HG02798 (cell line): ENCODE results near the gene F12.
"Not testable (repeated sequence)": the region's sequence is repeated elsewhere in the genome, so short reads cannot be mapped to it uniquely, and the experiment has no call there.

Source experiments
- ATAC-seq: cut with Tn5 transposase; IDR thresholded peaks from one replicate; pipeline ENCODE4 v1.9.1; 2021; ENCODE audit warnings: mild to moderate bottlenecking; ENCODE audit not compliant: unreplicated experiment, poor library complexity

The F12 gene

GRCh38 chr5:177390363-177391300 lies 18.7 kb downstream of the F12 start:
- peak; percentile 51 for ATAC-seq

- ATAC-seq, result peak; percentile 55
Observed at GRCh38 chr5:177389241-177390169, 19.9 kb downstream of the F12 start.

- ATAC-seq, result no peak
Observed at GRCh38 chr5:177388521-177389052, 20.8 kb downstream of the F12 start.

DNA sequence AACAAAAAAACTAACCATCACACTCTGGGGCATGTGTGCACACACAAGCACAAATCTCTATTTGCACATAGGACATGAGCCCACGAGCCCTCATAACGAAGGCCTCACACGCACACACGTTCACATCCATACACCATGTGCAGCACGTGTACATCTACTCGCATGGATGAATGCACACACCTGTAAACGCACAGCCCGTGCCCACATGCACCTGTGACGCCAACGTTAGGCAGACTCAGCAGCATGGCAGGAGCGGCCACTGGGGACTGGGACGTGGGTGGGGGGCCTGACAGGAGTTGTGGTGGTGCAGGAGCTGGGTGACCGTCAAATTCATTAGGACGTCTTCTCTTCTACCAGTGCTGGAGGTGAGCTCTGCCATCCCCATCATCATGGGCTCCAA lies 22.0 kb downstream of the F12 start:
- ATAC-seq, result no peak

DNA sequence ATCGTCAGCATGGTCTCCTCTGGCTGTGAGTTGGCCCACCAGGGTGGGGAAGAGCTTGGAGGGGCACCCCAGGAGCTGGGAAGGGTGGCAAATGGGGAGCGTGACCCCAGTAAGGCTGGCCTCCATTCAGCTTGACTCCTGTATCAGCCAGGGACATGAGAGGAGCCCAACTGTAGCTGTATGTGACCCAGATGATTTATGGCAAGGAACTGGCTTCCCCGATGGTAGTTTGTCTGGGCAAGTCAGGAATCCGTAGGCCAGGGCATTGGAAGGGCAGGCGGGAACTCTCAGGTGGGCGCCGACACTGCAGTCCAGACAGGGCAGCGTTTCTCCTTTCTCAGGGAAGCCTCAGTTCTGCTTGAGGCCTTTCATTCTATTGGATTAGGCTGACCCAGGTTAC lies 22.8 kb downstream of the F12 start:
- no peak for ATAC-seq

DNA sequence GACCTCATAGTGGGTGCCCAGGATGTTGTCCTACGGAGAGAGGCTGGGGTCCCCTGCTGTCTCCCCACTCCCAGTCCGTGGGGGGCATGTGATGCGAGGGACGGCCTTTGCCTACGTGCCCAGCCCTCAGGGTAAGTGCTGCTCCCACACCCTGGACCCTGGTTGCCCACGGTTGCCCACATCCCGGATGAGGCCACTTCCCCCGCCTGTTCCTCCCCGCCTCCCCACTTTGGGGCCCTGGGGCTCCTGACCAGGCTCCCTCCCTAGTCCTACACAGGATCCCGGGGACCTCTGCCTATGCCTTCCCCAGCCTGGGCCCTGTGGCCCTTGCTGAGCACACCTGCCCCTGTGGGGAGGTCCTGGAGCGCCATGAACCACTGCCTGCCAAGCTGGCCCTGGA lies 23.6 kb downstream of the F12 start:
- ATAC-seq, result no peak

DNA sequence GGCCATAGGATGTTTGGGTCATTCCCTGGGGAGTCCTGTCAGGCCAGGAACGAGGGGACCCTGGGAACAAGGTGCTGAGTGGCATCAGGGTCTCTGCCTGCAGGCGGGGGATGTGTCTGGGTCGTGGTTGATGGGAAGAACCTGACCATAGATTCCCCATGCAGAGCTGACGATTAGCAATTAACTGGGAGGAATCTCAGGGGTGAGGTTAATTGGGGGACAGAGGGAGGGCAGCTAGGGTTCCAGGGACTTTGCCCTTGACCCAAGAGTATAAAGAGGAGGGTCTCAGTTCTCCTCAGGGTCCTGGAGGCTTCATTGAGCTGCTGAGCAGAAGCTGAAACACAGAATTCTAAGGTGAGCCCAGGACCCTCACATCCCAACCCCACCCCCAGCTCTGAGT lies 25.2 kb downstream of the F12 start, which contains the start of gene SLC34A1:
TSS of gene SLC34A1 (plus strand) at position 301 of the 400 bp plus-strand sequence. CDS start 1,308 bp downstream, outside the sequence.
- ATAC-seq, result no peak

DNA sequence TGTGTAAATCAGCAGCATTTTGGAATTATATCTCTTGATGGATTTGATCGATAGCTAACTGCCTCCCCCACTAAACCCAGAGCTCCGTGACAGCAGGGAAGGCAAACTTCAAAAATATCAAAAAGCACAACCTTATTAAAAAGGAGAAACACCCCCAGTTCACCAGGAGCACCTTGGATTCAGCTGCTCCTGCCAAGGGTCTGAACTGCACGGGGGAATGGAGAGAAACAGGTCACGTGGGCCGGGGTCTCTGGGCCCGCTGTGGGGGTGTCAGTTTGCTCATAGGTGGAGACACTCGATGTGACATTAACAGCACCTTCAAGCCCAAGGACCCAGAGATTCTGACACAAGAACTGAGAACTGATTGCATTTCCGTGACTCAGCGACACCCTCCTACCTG lies 26.2 kb downstream of the F12 start:
- ATAC-seq, result no peak

DNA sequence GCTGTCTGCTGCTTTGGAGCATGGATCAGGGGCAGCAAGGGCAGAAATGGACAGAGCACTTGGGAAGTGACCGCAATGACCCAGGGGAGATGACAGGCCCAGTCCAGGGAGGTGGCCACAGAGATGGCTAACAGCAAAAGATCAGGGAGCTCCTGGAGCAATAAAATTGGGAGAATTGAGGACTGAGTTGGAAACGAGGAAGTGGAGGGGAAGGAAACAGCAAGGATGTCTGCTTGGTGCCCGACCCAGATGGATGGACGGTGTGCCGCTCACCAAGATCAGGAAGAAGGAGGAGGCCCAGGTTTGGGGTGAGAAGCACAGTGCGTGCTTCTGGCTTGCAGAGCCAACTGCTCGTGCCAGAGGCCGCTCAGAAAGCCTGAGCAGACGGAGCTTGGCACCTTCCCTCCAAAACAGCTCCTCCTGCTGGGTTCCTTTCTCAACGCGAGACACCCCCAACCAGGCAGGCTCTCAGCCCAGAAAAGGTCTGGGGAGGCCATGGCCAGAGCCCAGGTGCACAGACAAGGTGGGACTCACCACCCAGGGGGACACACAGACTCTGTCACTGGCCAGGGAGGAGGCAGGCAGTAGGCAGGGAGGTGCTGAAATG lies 26.8 kb downstream of the F12 start:
- no peak for ATAC-seq

DNA sequence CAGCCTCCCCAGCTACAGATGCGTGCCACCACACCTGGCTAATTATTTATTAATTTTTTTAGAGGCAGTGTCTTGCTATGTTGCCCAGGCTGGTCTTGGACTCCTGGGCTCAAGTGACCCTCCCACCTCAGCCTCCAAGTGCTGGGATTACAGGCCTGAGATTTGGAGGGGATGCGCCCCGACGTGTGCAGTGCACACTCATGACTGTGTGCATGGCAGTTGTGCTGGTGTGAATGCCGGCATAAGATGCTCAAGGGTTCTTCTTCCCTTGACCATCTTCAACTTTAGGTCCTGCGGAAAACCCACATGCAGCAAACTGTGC lies 28.6 kb downstream of the F12 start:
- ATAC-seq, result no peak

DNA sequence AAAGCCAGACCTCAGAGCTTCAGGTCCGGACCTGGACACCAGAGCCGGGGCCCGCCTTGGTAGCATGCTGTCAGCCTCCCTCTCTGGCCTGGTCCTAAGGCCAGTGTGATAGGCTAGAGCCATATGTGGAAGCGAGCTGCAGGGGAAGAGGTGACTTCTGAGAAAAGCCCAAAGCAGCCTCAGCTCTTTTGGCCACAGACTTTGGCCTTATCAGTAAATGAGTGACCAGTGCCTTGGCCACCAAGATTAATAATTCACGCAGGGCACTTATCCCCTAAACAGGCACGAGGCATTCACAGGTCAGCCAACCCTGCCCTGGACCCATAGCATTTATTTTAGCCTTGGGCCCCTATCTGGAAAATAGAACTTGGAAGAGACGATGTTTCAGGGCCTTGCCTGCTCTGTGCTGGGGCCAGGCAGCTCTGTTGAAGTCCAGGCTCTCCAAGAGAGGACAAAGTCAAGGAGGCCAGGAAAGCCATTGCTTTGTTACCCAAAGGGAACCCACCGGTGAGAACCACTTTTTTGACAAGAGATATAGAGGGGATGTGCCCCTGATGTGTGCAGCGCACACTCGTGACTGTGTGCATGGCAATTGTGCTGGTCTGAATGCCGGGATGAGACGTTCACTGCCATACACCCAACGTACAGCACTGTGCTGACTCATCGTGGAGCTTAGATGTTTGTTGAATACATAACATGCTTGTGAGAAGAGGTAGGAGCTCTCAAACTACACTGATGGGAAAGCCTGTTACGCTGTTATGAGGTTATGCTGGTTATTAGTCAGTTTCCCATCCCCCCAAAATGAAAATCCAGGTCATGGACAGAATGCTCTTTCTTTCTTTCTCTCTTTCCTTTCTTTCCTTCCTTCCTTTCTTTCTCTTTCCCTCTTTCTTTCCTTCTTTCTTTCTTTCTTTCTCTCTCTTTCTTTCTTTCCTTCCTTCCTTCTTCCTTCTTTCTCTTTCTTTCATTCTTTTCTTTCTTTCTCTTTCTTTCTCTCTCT lies 30.2 kb downstream of the F12 start:
- ATAC-seq, result peak; percentile 54

DNA sequence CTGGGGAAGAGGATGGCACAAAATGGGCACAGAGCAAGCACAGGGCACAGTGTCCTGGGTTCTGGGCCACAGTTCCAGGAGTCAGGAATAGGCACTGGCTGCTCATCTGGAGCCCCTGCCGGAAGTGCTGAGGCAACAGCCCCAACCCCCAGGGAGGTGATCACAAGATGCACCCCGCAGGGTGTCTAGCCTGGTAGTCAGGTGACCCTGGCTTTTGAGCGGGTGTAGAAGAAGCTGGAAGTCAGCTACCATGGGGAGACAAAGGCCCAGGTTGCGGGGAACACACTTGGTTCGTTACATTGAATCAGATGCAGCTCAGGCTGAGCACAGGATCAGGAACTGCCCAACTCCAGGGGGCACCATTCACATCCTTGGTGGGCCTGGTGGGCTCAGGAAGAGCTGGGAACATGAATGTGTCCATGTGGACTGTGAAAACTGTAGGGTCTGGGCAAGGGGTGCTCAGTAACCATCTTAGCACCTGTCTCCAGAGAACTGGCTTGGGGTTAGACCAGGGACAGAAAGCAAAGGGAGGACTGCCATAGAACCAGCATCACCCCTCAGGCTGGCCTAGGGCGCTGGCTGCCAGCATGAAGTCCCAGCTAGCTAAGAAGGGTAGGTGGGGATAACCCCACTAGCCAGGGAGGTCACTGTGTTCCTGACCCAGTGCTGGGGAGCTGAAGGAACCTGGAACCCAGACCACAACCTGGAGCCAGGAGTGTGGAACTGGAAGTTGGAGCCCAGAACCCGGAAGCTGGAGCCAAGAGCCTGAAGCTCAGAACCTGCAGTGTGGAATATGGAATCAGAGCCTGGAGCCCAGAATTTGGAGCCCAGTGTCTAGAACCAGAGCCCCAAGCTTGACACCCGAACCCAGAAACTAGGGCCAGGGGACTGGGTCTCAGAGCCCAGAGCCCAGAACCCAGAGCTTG lies 31.2 kb downstream of the F12 start:
- no peak for ATAC-seq

GRCh38 chr5:177376107-177376506 lies 33.3 kb downstream of the F12 start:
- no peak for ATAC-seq

GRCh38 chr5:177375516-177375915 lies 33.8 kb downstream of the F12 start:
- ATAC-seq, result not testable (repeated sequence)

DNA sequence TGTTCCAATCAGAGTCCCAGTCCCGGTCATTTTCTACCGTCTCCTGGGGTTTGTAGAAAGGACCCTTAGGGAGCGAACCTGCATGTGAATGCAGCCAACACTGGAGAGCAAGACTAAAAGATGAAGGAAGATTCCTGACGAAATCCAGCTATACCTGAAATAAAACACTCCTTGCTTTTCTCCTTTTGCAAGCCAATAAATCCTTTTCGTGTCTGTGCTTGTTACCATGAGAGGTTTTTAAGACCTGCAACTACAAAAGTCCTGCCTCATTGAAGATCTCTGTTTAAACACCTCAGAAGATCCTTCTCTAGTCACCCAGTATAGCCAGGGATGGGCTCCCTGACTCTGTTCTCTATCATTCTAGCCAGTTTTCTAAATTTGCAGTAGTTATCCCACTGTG lies 35.2 kb downstream of the F12 start:
- no peak for ATAC-seq

DNA sequence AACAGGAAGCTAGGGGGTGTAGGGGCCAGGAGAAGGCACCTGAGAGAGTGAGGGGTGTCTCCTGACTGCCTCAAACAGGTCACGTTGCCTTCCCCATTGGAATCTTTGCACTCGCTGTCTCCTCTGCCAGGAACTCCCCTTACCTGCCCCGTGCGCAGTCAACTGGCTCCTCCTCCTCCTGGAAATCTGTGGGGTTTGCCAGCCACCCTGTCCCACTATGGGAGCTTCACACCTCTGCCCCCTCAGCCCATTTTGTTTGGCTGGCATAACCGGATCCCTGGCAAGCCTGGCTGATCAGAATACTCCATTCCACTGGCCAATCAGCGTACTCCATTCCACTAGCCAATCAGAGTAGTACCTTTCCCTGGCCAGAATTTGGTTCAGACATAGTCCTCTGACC lies 35.6 kb downstream of the F12 start:
- no peak for ATAC-seq

DNA sequence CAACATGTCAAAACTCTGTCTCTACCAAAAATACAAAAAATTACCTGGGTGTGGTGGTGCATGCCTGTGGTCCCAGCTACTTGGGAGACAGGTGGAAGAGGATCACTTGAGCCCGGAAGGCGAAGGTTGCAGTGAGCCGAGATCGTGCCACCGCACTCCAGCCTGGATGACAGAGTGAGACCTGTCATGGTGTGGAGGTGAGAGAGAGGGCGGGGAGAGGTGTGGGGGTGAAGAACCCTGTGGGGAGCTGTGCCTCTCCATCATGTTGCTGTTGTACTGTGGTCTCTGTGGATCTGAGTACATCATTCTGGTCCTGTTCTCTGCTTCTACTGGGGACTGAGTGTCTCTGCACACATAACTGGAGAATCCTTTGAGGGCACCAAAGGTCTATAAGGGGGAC lies 36.5 kb downstream of the F12 start:
- ATAC-seq, result no peak
